ENCODE measurements around the gene CCDC85C. TPM values are rescaled to one million over a fixed set of nuclear protein-coding genes. Genes with fewer than 3 reads are reported as not detected.

Gene CCDC85C
- total RNA-seq, 1 donor from 2014 or later = 9.7 TPM

DNA sequence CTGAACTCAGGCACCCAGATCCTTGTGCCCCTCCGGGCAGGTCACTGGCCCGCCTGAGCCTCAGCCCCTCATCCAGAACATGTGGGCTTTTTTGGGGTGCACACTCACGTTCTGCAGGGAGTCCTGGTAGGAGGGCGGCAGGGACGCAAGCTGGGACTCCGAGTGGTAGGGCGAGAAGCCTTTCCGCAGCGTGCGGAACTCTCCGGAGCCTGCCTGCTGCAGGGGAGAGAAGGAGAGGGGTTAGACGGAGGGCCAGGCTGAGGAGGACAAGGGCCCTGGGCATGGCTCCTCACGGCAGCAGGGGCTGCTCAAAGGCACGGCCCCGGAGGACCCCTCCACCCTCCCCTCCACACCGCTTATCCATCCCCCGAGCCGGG lies 82.0 kb downstream of the CCDC85C start:
- no peak for DNase-seq

DNA sequence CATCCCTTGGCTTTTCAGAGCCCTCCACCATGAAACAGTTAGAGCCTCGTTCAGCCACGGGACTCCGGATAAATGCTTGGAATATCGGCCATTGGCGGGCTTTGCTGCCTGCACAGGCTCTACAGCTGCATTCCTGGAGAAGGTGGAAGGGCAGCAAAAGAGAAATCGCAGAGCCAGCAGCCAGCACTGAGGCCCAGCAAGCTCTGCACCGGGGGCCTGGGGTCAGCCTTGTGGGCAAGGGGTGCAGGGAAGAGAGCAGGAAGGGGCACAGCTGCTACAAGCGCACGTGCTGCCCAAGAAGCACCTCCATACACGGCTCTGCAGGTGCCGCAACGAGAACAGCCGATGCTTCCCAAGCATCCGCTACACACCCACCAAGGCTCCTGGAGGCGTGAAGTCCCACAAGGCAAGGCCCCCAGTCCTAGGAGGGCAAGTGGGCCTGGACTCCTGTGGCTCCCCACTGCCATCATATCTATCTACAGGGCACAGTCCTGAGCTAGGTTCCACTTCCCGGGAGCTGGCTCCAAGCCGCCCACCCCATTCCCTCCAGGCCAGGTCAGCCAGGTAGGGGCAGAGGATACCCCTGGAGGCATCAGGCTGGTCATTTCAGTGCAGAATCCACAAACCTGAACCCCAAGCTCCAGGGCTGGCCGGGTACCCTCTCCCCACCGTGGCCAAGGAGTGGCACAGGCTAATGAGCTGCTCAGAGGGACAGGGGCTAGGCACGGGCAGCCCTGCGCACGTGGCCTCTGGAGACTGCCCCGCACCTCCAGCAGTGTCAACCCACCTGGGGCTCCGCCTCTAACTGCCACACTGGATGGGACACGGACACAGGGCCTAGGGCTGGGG lies 82.6 kb downstream of the CCDC85C start:
- DNase-seq = no peak

DNA sequence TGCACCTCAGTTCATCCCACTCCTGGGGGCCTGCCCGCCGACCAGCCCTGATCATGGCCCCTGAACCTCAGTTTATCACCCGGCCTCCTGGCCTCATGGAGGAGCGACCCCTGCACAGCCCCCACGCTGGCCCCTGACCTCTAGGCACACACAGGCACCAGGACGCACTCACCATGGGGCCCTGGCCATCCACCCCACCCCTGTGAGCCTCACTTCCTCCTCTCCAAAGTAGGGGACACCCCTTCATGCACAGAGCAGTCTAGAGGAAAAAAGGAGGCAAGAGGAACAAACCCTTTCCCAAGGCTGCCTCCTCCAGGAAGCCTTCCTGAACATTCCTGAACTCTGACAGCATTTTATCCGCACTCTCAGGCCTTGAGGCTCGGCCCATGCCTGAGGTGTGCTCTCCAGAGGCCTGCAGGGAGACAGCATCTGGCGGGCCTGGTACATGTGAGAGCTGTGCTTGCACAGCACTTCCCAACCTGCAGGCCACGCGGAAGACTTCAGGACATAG lies 83.4 kb downstream of the CCDC85C start:
- no peak for DNase-seq

DNA sequence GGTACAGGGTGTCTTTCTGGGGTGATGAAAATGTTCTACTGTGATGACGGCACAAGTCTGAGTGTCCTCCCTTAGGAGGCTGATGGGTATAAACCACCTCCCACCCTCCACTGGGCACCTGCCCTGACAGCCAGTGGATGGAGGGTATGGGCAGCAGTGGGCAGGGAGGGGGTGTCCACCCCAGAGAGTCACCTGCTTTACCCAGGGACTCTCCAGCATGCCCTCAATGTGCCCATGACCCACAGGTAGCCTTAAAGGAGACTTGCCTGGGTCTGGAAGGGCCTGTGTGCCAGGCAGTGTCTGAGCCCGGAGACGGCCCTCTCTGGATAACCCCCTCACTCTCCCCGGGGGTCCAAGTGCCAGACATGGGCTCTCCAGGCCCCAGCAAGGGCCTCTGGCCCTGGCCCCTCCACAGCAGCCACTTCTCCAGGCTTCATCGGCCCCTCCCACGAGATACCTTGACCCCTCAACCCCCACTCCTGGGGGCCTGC lies 84.0 kb downstream of the CCDC85C start:
- DNase-seq = no peak

DNA sequence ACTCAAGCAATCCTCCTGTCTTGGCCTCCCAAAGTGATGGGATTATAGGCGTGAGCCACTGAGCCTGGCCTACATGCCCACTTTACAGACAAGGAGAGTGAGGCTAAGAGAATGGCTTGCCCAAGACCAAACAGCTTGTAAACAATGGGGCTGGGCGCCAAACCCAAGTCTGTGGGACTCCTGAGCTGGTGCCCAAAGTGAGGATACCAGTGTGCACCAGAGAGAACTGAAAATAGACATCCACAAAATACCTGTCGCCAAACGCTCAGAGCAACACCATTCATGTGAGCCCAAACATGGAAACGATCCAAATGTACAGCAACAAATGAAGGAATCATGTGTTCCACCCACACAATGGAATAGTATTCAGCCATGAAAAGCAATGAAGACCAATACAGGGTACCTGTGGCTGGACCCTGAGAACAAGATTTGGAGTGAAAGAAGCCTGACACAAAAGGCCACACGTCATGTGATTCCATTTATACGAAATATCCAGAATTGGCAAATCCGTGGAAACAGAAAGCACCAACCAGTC lies 84.6 kb downstream of the CCDC85C start:
- DNase-seq = no peak

DNA sequence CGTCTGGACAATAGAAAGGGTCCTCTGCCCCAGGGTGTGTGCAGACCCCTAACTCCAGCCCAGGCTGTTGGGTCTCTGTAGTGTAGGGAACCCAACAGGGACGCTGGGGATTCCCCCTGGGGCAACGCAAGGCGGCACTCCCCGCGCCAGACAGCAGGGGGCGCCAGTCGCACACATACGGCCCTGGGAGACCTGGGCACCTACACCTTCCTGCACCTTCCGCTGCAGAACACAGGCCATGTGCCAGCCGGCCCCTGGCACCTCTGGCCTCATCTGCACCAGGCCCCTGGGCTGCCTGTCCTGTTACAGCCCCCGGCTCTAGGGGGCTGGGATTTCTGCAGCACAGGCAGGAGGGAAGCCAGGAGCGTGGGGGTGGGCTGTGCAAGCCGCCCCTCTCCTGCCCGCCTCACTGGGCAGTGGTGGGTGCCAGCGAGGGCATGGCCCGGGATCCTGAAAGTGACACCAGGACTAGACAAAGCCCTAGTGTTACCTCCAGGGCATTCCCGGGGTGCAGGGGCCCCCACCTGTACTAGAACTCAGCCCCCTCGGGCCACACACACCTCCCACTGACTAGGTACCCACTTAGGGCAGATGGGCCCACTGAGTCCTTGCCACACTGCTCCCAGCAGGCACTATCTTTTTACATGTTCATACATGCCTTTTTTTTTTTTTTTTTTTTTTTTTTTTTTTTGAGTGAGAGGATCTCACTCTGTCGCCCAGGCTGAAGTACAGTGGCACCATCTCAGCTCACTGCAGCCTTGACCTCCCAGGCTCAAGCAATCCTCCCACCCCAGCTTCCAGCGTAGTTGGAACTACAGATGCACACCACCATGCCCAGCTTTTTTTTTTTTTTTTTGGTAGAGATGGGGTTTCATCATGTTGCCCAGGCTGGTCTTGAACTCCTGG lies 85.3 kb downstream of the CCDC85C start:
- no peak for DNase-seq

DNA sequence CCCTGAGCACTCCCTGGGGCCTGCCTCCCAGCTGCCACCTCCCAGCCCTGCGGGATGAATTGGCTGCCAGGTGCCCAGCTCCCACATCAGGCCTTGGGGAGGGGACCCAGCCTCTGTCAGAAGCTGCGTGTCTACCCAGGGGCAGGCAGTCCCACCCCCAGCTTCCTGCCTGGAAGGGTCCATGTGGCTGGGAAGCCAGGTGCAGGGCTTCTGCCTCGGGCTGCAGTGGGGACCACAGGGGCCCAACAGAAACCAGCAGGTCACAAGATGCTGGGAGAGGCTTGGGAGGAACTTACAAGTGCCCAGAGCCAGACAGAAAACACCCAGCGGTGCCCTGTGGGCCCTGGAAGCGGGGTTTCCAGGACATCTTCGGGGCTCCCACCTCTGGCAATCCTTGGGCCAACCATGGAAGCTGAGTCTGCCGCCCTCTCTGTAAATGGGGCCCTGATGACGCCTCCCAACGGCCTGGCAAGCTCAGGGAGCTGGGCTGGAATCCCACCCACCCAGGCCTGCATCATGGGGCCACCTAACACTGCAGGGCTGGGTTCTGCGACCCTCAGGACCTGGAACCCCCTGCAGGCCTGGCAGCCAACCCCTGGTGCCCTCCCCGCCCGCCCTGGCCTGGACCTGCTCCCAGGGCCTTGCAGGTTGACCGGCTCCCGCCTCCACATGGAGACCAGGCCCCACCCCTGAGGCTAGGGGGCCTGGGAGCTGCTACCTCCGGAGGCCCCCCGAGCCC lies 86.2 kb downstream of the CCDC85C start:
- no peak for DNase-seq

DNA sequence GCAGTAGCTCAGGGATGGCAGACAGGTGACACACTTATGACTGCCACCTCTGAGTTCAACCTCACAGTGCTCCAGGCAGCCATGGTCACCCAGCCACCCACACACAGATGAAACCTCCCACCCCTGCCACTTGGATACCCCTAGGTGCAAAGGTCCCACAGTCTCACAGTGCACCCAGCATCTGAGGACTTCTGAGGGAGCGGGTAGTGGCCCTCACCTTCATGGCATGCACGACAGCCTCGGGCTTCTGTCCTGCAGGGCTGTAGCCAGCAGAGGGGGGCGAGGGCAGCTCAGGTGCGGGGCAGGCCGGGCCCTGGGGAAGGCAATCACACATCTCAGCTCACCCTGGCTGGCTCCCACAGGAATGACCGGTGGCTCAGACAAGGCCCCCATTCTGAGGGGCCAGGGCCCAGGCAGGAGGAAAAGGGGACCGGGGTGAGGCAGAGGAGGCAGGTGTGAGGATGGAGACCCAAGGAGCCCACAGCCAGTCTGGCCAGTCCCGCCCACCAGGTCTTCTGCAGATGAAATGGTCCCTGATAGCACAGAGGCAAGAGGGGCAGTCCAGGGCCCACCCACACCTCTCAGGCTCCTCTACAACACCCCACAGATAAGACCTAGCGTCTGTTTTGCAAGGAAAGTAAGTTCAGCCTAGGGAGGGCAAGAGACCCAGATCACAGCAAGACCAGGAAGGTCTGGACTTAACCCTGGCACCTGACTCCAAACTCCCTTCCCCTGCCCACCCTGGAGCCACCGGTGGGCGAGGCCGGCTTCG lies 87.0 kb downstream of the CCDC85C start:
- DNase-seq = no peak

DNA sequence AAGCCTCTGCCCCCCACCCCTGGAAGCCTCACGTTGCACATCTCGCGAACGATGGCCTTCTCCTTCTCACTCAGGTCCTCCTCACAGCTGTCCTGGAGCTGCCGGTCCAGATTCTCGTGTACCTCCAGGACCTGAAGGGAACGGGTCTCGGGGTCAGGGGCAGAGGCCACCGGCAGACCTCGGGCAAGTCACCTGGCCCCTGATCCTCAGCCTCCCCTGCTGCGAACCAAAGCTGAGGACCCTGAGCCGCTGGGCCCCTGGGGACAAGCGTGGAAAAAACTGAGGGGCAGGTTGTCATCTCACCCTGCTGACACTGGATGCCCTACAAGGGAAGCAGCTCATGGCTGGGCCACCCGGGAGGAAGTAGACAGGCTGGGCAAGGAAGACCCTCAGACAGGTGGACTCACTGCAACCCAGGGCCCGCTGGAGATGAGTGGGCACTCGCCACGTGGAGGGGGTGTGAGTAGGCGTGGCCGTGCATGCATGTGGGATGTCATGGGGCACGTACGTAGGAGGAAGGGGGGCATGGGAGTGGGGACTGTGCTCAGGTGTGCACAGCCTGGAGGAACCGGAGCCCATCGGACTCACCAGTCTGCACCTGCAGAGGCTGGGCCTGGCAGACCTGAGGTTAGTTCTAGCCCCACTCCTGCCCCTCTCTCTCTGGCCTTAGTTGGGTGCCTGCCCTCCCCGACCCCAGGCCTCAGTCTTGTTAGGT lies 87.7 kb downstream of the CCDC85C start:
- DNase-seq = no peak

DNA sequence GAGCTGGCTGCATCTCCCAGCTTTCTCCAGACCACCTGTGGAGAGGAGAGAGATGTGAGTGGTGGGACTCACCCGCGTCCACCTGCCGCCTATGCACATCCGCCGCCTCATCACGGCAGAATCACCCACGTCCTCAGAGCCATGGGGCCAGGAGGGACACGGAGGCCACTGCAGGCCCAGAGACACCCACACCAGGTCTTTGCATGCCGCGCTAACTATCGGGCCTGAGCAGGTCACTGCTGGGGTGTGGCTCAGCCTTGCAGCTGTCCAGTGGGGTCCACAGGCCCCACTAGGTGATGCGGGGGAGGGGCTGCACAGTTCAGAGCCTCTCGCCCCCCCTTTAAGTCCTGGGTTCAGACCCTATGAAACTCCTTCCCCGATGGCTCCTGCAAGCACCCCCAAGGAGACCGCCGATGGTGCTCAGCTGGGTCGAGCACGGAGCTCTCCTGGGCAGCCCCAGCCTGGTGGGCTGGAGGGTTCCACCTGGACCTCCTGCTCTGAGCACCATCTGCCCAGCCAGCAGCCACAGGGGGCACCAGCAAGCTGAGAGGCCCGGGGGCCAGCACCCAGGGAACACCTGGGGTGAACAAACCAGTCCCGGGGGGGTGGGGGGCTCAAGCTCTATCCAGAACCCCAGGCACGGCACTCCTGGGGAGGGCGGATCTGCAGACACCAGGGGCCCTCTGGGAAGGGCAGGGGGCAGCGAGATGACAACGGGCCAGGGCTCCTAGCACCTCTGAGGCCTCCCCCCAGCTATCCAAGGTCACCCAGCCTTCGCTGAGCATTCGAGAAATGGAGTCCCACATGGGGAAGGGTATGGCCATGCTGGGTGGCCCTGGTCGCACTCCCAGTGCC lies 88.5 kb downstream of the CCDC85C start:
- DNase-seq = no peak

DNA sequence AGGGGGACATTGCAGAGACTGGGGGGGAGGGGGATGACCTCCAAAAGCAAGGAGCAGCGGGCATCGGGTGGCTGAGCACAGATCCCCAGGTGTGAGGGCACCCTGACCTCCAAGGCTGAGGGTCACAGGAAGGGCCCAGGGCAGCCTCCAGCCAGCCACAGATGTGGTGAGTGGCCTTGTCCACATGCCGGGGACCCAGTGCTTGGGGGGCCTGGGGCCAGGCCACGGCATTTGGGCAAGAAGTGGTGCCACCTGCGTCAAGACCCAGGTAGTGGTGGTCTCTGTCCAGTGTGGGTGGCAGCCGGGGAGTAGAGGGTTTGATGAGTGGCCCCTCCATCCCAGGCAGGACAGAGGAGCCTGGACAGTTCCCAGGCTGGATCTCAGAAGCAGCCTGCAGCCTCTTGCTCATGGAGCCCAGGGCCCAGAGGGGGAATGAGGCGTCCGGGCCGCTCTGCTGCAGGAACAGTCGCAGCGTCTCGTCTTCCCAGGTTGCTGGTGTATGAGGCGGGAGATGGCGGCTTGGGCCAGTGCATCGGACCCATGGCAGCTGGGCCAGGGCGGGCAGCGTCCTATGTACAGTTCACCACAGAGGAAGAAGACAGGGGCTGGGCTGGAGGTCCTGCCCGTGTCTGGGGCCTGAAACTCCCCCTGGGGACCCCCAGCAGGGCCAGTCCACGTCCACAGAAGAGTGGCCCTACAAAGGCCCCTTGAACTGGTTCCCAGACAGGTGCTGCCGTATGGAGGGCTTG lies 89.3 kb downstream of the CCDC85C start:
- DNase-seq = no peak

DNA sequence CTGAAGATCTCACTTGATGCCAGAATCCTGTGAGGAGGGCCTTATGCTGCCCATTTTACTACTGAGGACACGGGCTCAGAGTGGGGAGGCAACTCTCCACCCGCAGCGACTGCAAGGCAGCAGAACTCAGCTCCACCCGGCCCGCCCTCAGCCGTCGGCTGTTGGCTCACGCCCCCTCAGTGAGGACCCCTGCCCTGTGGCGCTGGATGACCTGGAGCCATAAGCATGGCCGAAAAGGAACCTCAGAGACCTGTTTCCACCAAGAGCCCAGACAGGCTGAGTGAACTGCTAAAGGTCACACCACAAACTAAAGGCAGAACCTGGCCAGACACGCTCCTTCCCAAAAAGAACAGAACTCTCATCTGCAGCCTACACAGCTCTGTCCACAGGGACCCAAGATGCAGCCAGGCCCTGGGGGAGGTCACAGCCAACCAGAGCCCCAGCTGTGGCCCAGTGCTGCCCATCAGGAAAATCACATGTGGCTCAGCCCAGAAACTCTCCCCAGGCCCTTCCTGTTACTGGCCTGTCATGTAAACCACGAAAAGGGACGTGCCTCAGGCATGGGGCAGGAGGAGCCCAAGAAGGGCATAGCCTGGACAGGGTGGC lies 90.0 kb downstream of the CCDC85C start:
- no peak for DNase-seq

DNA sequence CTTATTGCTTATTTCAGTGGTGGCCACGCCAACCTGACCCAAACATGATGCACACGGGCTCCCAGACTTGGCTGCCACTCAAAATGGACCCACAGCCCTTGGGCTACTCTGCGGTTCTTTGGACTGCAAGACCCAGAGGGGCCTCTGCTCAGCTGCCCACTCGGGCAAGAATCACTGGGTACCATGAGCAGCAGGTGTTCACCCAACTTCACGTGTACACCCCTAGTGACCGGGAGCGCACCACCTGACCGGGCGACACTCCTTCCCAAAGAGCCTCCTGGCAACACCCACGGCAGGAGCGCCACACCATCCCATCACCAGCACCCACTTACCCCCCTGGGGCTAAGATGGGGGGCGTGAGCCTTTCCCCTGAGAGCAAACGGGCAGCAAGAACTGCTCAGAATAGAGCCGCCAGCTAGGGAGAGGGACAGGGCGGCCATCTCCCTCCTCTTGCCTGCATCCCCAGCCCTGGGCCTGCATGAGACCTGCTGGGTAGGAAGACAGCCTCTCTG lies 90.8 kb downstream of the CCDC85C start:
- DNase-seq = no peak

DNA sequence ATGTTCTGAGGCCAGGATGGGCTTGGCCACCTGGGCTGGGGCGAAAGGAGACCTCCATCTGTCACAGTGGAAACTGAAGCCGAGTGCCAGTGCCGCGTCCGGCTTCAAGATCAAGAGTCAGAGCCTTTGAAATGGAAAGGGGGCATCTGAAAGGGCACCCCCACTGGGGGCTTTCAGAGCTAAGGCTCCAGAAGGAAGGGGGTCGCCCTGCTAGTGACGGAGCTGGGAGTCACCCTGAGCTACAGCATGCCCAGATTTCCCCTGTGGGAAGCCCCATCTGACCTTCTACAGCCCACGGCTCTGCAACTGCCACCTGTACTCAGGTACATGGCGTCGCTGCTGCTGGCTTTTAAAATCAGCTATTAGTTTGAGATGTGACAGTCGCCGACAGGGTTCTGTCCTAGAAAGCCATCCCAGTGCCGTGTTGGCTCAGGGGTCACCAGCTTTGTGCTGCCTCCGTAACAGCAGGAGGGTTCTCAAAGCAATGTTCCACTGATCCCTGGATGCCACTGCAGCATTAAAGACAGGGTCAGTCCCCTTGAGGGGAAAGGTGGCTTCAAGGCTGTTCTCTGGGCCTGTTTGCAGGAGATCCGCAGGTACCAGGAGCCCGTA lies 91.3 kb downstream of the CCDC85C start:
- DNase-seq = no peak

DNA sequence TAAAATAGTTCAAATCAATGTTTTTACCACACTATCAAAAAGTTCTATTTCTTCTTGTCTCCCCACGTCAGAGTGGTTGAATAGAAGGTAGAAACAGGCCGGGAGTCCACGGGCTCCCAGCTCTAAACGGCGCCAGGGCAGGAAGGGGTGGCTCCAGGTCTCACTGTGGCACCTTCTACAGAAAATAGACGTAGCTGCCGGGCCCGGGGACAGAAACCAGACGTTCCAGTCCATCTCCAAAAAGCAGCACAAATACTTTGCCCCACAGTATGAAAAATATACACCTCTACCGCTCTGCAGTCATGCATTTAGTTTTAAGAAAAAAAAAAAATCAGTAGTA lies 91.9 kb downstream of the CCDC85C start:
- DNase-seq = no peak

DNA sequence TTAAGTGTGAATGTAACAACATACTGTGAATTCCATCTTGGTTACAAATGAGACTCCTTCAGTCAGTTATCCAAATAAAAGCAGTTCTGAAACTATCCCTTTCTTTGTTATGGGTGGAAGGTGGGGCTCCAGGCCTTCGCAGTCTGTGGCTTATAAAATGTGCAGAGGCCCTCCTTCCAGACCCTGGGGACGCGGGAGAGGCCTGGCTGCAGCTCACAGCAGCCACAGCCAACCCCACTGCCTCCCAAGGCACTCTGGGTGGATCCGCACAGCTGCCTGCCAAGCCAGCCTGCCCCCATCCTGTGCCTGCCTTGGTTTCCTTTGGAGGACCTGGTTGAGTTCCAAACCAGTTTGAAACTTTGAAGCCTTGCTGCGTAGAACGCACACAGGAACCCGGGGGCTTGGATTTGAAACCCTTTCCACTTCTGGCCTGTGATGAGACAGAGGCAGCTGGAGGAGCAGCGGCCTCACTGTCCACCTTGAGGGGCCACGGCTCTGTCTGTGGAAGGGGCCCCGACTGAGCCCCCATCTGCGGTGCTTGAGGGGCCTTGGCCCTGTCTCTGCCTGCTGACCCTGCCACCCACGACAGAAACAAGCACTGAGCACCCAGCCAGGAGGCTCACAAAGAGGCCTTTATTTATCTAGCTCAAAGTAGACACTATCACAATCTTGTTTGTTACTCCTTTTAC lies 92.4 kb downstream of the CCDC85C start:
- no peak for DNase-seq

DNA sequence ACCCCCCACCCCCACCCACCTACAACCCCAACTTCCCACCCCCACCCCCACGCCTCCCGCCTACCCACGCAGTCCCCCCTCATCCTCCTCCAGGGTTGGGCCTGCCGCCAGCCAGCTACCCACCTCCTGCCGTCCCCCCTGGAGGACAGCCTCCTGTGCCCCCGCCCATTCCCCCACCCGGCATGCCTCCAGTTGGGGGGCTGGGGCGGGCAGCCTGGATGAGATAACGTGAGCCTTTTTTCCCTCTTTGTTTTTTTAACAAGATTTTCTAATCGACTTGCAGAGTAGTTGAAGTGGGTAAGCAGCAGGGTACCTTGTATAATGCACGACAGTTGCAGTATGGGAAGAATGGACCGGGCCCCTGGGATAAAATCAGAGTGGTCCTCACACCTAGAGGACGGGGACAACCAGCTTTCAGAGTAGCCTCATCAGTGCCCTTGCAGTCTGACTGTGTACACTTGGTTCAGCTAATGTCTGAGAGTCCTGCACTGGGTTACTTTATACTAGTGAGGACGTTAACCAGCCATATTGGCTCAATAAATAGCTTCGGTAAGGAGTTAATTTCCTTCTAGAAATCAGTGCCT lies 93.4 kb downstream of the CCDC85C start:
- no peak for DNase-seq
